HG03045 (cell line): ENCODE measurements around the gene MVK.
"Not testable (repeated sequence)": the region's sequence is repeated elsewhere in the genome, so short reads cannot be mapped to it uniquely, and the experiment has no call there.

Experiments
- ATAC-seq: cut with Tn5 transposase; IDR thresholded peaks from one replicate; pipeline ENCODE4 v1.9.1; 2021; ENCODE audit warnings: mild to moderate bottlenecking, moderate library complexity; ENCODE audit not compliant: unreplicated experiment

Gene MVK

GRCh38 chr12:109588461-109589239 is 15.1 kb downstream of the MVK start:
- ATAC-seq, result no peak

GRCh38 chr12:109589240-109589590 is 15.6 kb downstream of the MVK start:
- no peak for ATAC-seq

- no peak for ATAC-seq
Measured at GRCh38 chr12:109589691-109590245, 16.2 kb downstream of the MVK start.

GRCh38 chr12:109590566-109590965 is 17.0 kb downstream of the MVK start:
- ATAC-seq, result no peak

- ATAC-seq, result no peak
Measured at GRCh38 chr12:109591041-109591440, 17.4 kb downstream of the MVK start.

- no peak for ATAC-seq
Measured at GRCh38 chr12:109592195-109592904, 18.8 kb downstream of the MVK start.

GRCh38 chr12:109592905-109593272 is 19.3 kb downstream of the MVK start:
- ATAC-seq, result no peak

- ATAC-seq, result no peak
Measured at GRCh38 chr12:109594556-109595317, 21.1 kb downstream of the MVK start.

- ATAC-seq, result no peak
Measured at GRCh38 chr12:109595321-109595902, 21.8 kb downstream of the MVK start.

- ATAC-seq, result no peak
Measured at GRCh38 chr12:109596418-109597244, 23.0 kb downstream of the MVK start.

- no peak for ATAC-seq
Measured at GRCh38 chr12:109597414-109597794, 23.8 kb downstream of the MVK start.

- no peak for ATAC-seq
Measured at GRCh38 chr12:109597795-109598427, 24.3 kb downstream of the MVK start.

GRCh38 chr12:109598428-109598854 is 24.8 kb downstream of the MVK start:
- no peak for ATAC-seq

GRCh38 chr12:109599087-109599486 is 25.5 kb downstream of the MVK start:
- ATAC-seq, result no peak

- no peak for ATAC-seq
Measured at GRCh38 chr12:109600481-109600880, 26.9 kb downstream of the MVK start.

GRCh38 chr12:109600995-109601394 is 27.4 kb downstream of the MVK start:
- ATAC-seq, result no peak

GRCh38 chr12:109601557-109601956 is 28.0 kb downstream of the MVK start:
- ATAC-seq, result no peak

- ATAC-seq, result not testable (repeated sequence)
Measured at GRCh38 chr12:109602132-109602531, 28.5 kb downstream of the MVK start.

GRCh38 chr12:109604132-109604585 is 30.6 kb downstream of the MVK start:
- ATAC-seq, result no peak

- ATAC-seq, result no peak
Measured at GRCh38 chr12:109605016-109605415, 31.4 kb downstream of the MVK start.
